Measurements from ENCODE around the gene ZFPM1. TPM values are rescaled to one million over a fixed set of nuclear protein-coding genes. Genes with fewer than 3 reads are reported as not detected.

Gene ZFPM1
- total and polyA plus RNA-seq, 4 donors, result 0.19 to 12.8 (median 5.3) TPM

DNA sequence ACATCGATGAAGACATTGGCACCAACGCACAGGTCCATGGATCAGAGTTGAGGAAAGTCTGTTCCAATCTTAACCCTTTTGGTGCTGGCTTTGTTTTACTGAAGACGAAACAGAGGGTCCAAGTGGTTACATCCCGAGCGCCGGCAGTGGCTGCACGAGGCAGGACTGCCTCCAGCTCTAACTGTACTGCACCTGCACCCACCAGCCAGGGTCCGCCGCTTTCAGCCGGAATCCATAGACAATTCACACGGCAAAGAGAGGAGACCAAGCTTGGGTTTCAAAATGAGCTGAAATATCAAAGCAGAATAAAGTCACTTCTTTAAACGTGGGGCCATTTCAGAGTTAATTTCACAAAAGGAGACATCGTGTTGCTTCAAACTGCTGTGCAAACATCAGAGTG, 95.9 kb downstream of the ZFPM1 start:
- TF ChIP-seq, protein P1, sequence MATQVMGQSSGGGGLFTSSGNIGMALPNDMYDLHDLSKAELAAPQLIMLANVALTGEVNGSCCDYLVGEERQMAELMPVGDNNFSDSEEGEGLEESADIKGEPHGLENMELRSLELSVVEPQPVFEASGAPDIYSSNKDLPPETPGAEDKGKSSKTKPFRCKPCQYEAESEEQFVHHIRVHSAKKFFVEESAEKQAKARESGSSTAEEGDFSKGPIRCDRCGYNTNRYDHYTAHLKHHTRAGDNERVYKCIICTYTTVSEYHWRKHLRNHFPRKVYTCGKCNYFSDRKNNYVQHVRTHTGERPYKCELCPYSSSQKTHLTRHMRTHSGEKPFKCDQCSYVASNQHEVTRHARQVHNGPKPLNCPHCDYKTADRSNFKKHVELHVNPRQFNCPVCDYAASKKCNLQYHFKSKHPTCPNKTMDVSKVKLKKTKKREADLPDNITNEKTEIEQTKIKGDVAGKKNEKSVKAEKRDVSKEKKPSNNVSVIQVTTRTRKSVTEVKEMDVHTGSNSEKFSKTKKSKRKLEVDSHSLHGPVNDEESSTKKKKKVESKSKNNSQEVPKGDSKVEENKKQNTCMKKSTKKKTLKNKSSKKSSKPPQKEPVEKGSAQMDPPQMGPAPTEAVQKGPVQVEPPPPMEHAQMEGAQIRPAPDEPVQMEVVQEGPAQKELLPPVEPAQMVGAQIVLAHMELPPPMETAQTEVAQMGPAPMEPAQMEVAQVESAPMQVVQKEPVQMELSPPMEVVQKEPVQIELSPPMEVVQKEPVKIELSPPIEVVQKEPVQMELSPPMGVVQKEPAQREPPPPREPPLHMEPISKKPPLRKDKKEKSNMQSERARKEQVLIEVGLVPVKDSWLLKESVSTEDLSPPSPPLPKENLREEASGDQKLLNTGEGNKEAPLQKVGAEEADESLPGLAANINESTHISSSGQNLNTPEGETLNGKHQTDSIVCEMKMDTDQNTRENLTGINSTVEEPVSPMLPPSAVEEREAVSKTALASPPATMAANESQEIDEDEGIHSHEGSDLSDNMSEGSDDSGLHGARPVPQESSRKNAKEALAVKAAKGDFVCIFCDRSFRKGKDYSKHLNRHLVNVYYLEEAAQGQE (IDR thresholded peaks at IDR 0.05), result no peak
- TF ChIP-seq HNF4G (IDR thresholded peaks at IDR 0.05) (no peak), SP1 (IDR thresholded peaks at IDR 0.05) (no peak), JUND (IDR thresholded peaks at IDR 0.05) (no peak), HNF4A (conservative IDR thresholded peaks at IDR 0.05) (no peak), RAD21 (IDR thresholded peaks at IDR 0.05) (no peak), YY1 (IDR thresholded peaks at IDR 0.05) (no peak), FOXA2 (IDR thresholded peaks at IDR 0.05) (no peak), NR2F2 (IDR thresholded peaks at IDR 0.05) (no peak)
- TF ChIP-seq, protein P2, sequence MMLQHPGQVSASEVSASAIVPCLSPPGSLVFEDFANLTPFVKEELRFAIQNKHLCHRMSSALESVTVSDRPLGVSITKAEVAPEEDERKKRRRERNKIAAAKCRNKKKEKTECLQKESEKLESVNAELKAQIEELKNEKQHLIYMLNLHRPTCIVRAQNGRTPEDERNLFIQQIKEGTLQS (IDR thresholded peaks at IDR 0.05), result no peak
- 74% methylated on average over 13 of the region's 13 CpGs for WGBS
- Histone ChIP-seq H3K36me3 (ENCODE audit: control insufficient read depth in 4 of 4, insufficient read depth in 3 of 4, low read depth in 1 of 4, low read length in 3 of 4) (no peaks in the 10 kb centered on the region), H3K27ac (ENCODE audit: low read depth in 1 of 2, low read length in 2 of 2) (no peak overlapping the region), H3K9me3 (ENCODE audit: control insufficient read depth in 4 of 4, low read length in 3 of 4) (no peaks in the 10 kb centered on the region), H3K27me3 (ENCODE audit: control insufficient read depth in 4 of 4, insufficient read depth in 4 of 4, low read length in 3 of 4) (peaks cover 0 to 1% (median 0%) of the 10 kb centered on the region in 4 donors), H3K9ac (ENCODE audit: low read depth in 1 of 2, low read length in 2 of 2) (no peak overlapping the region), H3K4me1 (ENCODE audit: control insufficient read depth in 4 of 4, insufficient read depth in 4 of 4, low read length in 3 of 4) (no peaks in the 10 kb centered on the region), H3K4me3 (ENCODE audit: low read depth in 1 of 3, low read length in 3 of 3) (no peak overlapping the region)
- no peak for DNase-seq (ENCODE audit: low spot score)

DNA sequence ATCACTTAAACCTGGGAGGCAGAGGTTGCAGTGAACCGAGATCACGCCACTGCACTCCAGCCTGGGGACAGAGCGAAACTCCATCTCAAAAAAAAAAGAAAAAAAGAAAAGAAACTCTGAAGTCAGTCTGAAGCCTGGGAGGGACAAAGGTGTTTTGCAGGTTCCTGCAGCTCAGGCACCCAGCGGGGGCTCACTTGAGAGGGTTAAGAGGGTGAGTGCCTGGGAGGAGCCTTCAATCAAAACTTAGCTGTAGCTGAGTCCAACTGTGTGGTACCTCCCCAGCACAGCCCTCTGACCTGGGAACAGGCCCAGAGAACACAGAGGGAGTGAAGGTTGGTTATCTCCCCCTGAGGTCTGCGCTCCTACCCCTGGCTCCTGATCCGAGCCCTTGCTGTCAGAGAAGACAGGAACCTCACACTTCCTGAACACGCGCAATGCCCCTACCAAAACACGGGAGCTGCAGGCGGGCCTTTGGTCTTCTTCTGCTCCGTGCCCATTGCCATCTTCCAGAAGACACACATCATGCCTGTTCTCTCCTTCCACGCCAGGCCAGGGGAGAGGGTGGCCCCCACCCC, 96.7 kb downstream of the ZFPM1 start:
- no peaks in the 10 kb centered on the region for H3K4me1 ChIP-seq (ENCODE audit: control insufficient read depth in 4 of 4, insufficient read depth in 4 of 4, low read length in 3 of 4)
- H3K36me3 ChIP-seq (ENCODE audit: control insufficient read depth in 4 of 4, insufficient read depth in 3 of 4, low read depth in 1 of 4, low read length in 3 of 4), result no peaks in the 10 kb centered on the region
- 58% methylated on average over 12 of the region's 12 CpGs for WGBS
- peaks cover 0 to 1% (median 0%) of the 10 kb centered on the region in 4 donors for H3K27me3 ChIP-seq (ENCODE audit: control insufficient read depth in 4 of 4, insufficient read depth in 4 of 4, low read length in 3 of 4)
- no peak overlapping the region for H3K4me3 ChIP-seq (ENCODE audit: low read depth in 1 of 3, low read length in 3 of 3)
- no peak overlapping the region for H3K27ac ChIP-seq (ENCODE audit: low read depth in 1 of 2, low read length in 2 of 2)
- H3K9me3 ChIP-seq (ENCODE audit: control insufficient read depth in 4 of 4, low read length in 3 of 4), result no peaks in the 10 kb centered on the region
- no peak for DNase-seq (ENCODE audit: low spot score)
- H3K9ac ChIP-seq (ENCODE audit: low read depth in 1 of 2, low read length in 2 of 2), result no peak overlapping the region
- TF ChIP-seq GABPA (IDR thresholded peaks at IDR 0.05 in 1 of 2, conservative IDR thresholded peaks at IDR 0.05 in 1 of 2), result no peak
- no peak for TF ChIP-seq FOXA2 (IDR thresholded peaks at IDR 0.05)
- no peak for TF ChIP-seq FOXA1 (IDR thresholded peaks at IDR 0.05)
- TF ChIP-seq, protein P3, sequence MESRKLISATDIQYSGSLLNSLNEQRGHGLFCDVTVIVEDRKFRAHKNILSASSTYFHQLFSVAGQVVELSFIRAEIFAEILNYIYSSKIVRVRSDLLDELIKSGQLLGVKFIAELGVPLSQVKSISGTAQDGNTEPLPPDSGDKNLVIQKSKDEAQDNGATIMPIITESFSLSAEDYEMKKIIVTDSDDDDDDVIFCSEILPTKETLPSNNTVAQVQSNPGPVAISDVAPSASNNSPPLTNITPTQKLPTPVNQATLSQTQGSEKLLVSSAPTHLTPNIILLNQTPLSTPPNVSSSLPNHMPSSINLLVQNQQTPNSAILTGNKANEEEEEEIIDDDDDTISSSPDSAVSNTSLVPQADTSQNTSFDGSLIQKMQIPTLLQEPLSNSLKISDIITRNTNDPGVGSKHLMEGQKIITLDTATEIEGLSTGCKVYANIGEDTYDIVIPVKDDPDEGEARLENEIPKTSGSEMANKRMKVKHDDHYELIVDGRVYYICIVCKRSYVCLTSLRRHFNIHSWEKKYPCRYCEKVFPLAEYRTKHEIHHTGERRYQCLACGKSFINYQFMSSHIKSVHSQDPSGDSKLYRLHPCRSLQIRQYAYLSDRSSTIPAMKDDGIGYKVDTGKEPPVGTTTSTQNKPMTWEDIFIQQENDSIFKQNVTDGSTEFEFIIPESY (IDR thresholded peaks at IDR 0.05), result no peak
- no peak for TF ChIP-seq HNF4G (IDR thresholded peaks at IDR 0.05)
- no peak for TF ChIP-seq EGR1 (IDR thresholded peaks at IDR 0.05; ENCODE audit: low read depth in 2 of 2)
- no peak for TF ChIP-seq JUND (IDR thresholded peaks at IDR 0.05)
- no peak for TF ChIP-seq RAD21 (IDR thresholded peaks at IDR 0.05)
- TF ChIP-seq YY1 (IDR thresholded peaks at IDR 0.05), result no peak
- TF ChIP-seq, protein P4, sequence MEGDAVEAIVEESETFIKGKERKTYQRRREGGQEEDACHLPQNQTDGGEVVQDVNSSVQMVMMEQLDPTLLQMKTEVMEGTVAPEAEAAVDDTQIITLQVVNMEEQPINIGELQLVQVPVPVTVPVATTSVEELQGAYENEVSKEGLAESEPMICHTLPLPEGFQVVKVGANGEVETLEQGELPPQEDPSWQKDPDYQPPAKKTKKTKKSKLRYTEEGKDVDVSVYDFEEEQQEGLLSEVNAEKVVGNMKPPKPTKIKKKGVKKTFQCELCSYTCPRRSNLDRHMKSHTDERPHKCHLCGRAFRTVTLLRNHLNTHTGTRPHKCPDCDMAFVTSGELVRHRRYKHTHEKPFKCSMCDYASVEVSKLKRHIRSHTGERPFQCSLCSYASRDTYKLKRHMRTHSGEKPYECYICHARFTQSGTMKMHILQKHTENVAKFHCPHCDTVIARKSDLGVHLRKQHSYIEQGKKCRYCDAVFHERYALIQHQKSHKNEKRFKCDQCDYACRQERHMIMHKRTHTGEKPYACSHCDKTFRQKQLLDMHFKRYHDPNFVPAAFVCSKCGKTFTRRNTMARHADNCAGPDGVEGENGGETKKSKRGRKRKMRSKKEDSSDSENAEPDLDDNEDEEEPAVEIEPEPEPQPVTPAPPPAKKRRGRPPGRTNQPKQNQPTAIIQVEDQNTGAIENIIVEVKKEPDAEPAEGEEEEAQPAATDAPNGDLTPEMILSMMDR (IDR thresholded peaks at IDR 0.05; ENCODE audit: low read depth, low read length, missing input control), result no peak
- no peak for TF ChIP-seq HNF4A (conservative IDR thresholded peaks at IDR 0.05)
- TF ChIP-seq TAF1 (conservative IDR thresholded peaks at IDR 0.05), result no peak
- no peak for TF ChIP-seq SP1 (IDR thresholded peaks at IDR 0.05)
- TF ChIP-seq, protein P2 (IDR thresholded peaks at IDR 0.05), result no peak
- TF ChIP-seq, protein P1 (IDR thresholded peaks at IDR 0.05), result no peak
- TF ChIP-seq, protein P5, sequence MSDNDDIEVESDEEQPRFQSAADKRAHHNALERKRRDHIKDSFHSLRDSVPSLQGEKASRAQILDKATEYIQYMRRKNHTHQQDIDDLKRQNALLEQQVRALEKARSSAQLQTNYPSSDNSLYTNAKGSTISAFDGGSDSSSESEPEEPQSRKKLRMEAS (IDR thresholded peaks at IDR 0.05), result no peak

Measured in liver (tissue), 9 donors.